HepG2 (cell line): ENCODE measurements around the gene EFHD2. TPM values are rescaled to one million over a fixed set of nuclear protein-coding genes. Genes with fewer than 3 reads are reported as not detected.

ENCODE experiments used
- NFIB ChIP-seq: sonication (generic); formaldehyde crosslinking; IDR thresholded peaks from 2 replicates; pipeline ENCODE4 v1.9.0; 2021; ENCODE audit warnings: missing genetic modification reagents, mild to moderate bottlenecking, borderline replicate concordance
- ZBTB10 ChIP-seq: sonication (generic); formaldehyde crosslinking; IDR thresholded peaks from 2 replicates; pipeline ENCODE4 v1.4.0; 2020; ENCODE audit warnings: missing genetic modification reagents, borderline replicate concordance
- polyA plus RNA-seq, 8 experiments: library from polyadenylated mRNA; depleted of rRNA in 3 of 8; stranded (reverse) in 7 of 8; unstranded in 1 of 8; fragments of >200 nt; fragmentation: Illumina TruSeq in 4 of 8; extraction: Trizol in 4 of 8; gene quantifications; 2 replicates each; pipeline versions ENCODE4 v1.2.1 to v1.2.3, GENCODE V29; 2011 to 2016; ENCODE audit warnings: low read depth in 4 of 8, missing spikeins in 1 of 8, mixed read lengths in 1 of 8; ENCODE audit not compliant: insufficient read depth in 1 of 8
- total RNA-seq, 5 experiments: library from RNA; depleted of rRNA; stranded (reverse); fragments of >200 nt; fragmentation: Illumina TruSeq; extraction: Trizol; gene quantifications; 2 replicates each; pipeline ENCODE4 v1.2.3, GENCODE V29; 2016; ENCODE audit warnings: low read depth in 1 of 5
- TF ChIP-seq, protein P1 (sequence below): sonication (generic); formaldehyde crosslinking; IDR thresholded peaks from 2 replicates; pipeline ENCODE4 v1.4.0; 2020; ENCODE audit warnings: low read depth, missing genetic modification reagents
- TF ChIP-seq, protein P2 (sequence below): sonication (generic); formaldehyde crosslinking; IDR thresholded peaks from 2 replicates; pipeline ENCODE4 v1.4.0; 2020; ENCODE audit warnings: mild to moderate bottlenecking, missing genetic modification reagents

EFHD2 gene
- total and polyA plus RNA-seq, 2 of the 13 experiments (the other 11 are each of a cell fraction or from before 2014, with no cell fraction given) = 9.4 to 12.7 TPM

GRCh38 chr1:15418806-15419515 lies 9.3 kb downstream of the EFHD2 start (continued):
- TF ChIP-seq ZBTB10 (CRISPR knock-in tag) = no peak
- TF ChIP-seq NFIB = no peak
- TF ChIP-seq, protein P1, sequence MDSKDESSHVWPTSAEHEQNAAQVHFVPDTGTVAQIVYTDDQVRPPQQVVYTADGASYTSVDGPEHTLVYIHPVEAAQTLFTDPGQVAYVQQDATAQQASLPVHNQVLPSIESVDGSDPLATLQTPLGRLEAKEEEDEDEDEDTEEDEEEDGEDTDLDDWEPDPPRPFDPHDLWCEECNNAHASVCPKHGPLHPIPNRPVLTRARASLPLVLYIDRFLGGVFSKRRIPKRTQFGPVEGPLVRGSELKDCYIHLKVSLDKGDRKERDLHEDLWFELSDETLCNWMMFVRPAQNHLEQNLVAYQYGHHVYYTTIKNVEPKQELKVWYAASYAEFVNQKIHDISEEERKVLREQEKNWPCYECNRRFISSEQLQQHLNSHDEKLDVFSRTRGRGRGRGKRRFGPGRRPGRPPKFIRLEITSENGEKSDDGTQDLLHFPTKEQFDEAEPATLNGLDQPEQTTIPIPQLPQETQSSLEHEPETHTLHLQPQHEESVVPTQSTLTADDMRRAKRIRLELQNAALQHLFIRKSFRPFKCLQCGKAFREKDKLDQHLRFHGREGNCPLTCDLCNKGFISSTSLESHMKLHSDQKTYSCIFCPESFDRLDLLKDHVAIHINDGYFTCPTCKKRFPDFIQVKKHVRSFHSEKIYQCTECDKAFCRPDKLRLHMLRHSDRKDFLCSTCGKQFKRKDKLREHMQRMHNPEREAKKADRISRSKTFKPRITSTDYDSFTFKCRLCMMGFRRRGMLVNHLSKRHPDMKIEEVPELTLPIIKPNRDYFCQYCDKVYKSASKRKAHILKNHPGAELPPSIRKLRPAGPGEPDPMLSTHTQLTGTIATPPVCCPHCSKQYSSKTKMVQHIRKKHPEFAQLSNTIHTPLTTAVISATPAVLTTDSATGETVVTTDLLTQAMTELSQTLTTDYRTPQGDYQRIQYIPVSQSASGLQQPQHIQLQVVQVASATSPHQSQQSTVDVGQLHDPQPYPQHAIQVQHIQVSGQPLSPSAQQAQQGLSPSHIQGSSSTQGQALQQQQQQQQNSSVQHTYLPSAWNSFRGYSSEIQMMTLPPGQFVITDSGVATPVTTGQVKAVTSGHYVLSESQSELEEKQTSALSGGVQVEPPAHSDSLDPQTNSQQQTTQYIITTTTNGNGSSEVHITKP (CRISPR knock-in tag) = no peak
- TF ChIP-seq, protein P2, sequence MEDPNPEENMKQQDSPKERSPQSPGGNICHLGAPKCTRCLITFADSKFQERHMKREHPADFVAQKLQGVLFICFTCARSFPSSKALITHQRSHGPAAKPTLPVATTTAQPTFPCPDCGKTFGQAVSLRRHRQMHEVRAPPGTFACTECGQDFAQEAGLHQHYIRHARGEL = no peak
